D721Med (cell line): ENCODE results near the gene HECTD2.

Experiments
- DNase-seq: peaks from one replicate; pipeline ENCODE4 v3.0.0; 2011; ENCODE audit warnings: low spot score; ENCODE audit not compliant: insufficient read length
- FAIRE-seq: peaks from 2 replicates; lab custom pipeline; 2011; peaks lifted over from hg19 to GRCh38; lab: Jason Lieb, UNC
- TF ChIP-seq, protein P1 (sequence below): IDR thresholded peaks from 2 replicates; pipeline ENCODE4 v1.5.1; 2012; ENCODE audit warnings: mild to moderate bottlenecking, control low read depth; ENCODE audit not compliant: insufficient read depth; ENCODE audit errors: missing control alignments

Gene HECTD2

GRCh38 chr10:91550021-91550420, 139.9 kb downstream of the HECTD2 start:
- DNase-seq = no peak
- no peak for FAIRE-seq
- TF ChIP-seq, protein P1, sequence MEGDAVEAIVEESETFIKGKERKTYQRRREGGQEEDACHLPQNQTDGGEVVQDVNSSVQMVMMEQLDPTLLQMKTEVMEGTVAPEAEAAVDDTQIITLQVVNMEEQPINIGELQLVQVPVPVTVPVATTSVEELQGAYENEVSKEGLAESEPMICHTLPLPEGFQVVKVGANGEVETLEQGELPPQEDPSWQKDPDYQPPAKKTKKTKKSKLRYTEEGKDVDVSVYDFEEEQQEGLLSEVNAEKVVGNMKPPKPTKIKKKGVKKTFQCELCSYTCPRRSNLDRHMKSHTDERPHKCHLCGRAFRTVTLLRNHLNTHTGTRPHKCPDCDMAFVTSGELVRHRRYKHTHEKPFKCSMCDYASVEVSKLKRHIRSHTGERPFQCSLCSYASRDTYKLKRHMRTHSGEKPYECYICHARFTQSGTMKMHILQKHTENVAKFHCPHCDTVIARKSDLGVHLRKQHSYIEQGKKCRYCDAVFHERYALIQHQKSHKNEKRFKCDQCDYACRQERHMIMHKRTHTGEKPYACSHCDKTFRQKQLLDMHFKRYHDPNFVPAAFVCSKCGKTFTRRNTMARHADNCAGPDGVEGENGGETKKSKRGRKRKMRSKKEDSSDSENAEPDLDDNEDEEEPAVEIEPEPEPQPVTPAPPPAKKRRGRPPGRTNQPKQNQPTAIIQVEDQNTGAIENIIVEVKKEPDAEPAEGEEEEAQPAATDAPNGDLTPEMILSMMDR = no peak

DNA sequence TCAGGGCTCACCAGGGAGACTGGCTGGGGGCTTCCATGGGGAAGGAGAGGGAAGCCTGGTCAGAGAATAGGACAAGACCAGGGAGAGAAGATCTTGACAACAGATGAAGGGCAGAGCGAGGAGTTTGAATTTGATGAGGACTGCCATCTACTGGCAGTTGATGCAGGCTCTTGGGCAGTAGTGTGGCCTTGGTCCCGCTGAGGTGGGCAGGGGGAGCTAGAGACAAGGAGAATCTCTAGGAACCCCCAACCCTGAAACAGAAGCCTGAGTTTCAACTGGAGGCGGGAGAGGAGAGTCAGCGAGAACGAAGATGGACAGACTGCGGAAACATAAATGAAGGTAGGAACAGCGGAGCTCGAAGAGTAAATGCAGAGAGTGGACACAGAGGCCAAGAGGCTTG, 141.7 kb downstream of the HECTD2 start:
- no peak for DNase-seq
- FAIRE-seq = no peak
- TF ChIP-seq, protein P1 = peak; percentile 74

DNA sequence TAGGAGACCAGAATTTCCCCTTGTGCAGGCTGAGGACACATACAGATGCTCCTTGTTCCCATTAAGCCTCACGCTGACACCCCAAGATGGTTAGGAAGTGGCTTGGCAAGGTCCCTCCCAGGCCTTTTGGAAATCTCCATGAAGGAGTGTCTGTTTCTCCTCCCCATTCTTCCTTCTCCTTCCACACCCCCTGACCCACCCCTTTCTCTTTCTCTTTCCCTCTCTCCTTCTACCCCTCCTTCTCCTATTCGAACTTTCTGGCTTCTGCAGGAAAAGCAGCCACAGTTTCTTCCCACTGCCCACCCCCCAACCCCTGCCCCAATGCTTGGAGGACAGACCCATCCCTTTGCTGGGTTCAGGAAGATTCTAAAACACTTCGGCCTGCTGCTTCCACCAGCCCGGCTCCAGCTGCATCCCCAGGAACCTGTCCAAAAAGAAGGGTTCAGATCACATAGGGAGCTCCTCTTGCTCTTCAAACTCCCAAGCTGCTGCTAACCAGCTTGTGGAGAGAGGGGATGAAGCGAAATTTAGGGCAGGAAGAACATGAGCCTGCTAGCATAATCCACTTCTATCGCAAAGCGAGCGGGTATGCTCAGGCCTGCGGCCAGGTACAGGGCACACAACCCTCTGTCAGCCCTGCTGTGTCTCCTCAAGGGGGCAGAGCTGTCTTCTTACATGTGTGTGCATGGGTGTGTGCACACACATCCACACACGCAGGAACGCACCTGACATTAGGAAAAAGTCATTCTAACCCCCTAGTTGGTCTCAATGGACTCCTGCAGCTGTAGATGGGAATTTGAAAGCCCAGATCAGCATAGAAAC, 142.3 kb downstream of the HECTD2 start:
- TF ChIP-seq, protein P1 = peak; percentile 42
- FAIRE-seq (no peak), DNase-seq (no peak)

DNA sequence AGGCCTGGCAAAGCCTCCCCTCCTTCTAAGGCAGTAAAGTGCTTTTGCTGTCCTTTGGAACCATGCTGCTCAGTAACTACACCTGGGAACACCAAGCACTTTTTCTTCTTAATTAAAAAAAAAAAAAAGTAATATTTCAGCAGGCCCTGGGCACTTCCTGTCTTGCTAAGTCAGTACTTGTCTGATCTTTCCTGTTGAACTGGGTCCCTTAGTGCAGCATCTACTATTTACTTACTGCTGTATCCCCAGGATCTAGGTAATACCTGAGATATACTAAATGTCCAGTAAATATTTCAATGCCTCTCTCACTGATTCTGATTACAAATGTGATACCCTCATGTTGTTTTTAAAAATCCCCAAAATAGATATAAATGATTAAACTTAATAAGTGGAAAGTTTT, 145.3 kb downstream of the HECTD2 start:
- DNase-seq (no peak), FAIRE-seq (no peak)
- TF ChIP-seq, protein P1 = no peak

DNA sequence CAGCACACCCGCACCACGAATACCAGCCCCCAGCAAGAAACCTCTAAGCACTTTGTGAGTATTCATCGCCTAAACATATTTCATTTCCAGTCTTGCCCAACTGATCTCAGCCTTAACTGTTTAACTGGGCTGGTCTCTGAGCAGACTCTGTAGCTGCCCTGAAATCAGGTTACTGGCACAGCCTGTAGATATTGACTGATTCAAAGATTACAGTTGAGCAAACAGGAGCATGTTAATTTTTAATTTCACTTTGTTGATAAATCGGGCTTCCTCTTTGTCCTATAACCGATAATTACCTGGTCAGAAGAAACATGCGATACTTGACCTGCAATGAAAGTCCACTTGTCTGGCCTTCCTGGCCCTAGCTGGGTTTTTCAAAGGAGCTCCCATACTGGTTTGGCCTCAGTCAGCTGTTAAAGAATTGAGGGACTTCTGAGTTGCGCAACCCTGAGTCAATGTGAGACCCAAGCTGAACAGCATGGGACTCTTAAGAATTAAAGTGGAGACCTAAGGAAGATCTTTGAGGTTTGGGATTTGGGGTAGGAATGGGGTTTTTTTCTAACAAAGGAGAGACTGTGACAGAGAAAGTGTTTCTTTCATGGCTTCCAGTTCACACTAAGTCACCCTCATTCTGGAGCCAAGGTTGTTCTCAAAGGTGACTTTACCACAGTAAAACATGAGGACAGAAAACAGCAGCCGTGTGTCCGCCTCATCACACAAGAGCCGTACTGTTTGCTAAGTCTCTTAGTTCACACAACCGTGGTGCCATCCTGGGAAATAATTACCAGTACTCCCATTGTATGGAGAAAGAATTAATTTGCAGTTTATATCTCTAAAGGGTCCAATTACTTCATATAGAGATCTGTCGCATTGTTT, 146.8 kb downstream of the HECTD2 start:
- TF ChIP-seq, protein P1 = no peak
- no peak for FAIRE-seq
- no peak for DNase-seq

DNA sequence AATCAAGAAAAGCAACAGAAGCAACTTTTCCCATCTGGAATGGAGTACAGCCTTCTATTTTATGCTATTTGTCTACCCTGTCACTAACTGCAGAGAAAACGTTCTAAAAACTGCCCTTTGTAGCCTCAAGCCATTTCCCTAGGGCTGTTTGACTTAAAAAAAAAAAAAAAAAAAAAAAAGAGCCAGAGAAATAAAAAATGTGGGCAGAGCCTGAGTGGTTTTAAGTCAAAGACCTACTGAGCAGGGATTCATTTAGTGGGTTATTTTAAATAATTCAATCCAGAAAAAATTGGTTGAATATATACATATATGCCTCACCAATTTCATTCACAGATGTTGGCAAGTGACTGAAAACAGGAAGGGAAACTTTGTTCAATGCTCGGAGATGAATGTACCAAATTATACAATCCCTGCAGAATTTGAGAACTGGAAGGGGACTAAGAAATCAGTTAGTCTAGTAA, 147.5 kb downstream of the HECTD2 start:
- DNase-seq (no peak), FAIRE-seq (no peak)
- TF ChIP-seq, protein P1 = no peak
